Measurements from ENCODE around the gene CAMKK2. TPM values are rescaled to one million over a fixed set of nuclear protein-coding genes. Genes with fewer than 3 reads are reported as not detected.
A peak's percentile ranks its signal among the peaks of the same experiment; 100 is the strongest.

The CAMKK2 gene
- total RNA-seq, 1 experiment from 2014 or later, result 34.0 TPM

DNA sequence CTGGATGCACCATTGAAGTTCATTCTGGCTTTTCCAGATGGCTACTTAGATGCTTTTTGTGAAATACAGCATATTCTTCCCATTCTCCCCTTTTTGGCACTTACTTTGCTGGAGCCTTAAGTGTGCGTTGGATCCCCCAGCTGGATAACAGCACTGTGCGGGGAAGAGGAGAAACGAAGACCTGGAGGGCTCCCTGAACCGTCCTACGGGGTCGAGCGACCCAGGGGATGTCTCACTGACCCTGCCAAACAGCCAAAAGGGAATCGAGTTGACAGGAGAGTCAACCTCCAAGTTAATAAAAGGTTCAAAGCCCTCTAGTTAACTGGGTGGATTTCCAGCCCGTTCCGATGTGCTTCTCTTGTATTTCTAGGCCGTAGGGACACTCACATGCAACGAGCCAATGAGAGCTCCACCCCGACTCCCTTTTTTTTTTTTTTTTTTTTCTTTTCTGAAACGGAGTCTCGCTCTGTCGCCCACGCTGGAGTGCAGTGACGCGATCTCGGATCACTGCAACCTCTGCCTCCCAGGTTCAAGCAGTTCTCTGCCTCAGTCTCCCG is 1.0 kb upstream of the CAMKK2 start:
- Mint-ChIP-seq H3K4me1 (ENCODE audit: low read depth, unreplicated experiment) (no peaks in the 10 kb centered on the region), H3K27ac (ENCODE audit: unreplicated experiment) (no peak overlapping the region), H3K4me3 (ENCODE audit: low read depth, unreplicated experiment) (peak overlapping the region; percentile 88), H3K36me3 (ENCODE audit: insufficient read depth, unreplicated experiment) (peaks cover 26% of the 10 kb centered on the region), H3K27me3 (ENCODE audit: unreplicated experiment) (no peaks in the 10 kb centered on the region), H3K9me3 (ENCODE audit: low read depth, unreplicated experiment) (no peaks in the 10 kb centered on the region)
- BruUV-seq (replicated peaks), result no TSS peak
- intact Hi-C loops (cut with micrococcal nuclease; ENCODE audit: unreplicated experiment), result no loop called here
- CTCF ChIA-PET, result interaction anchor here (0.6 to 0.8 kb wide), 2 partner anchors 19 to 1150 kb away, joined by 6 to 7 read pairs; no protein-coding TSS in a partner anchor
- TF ChIP-seq, protein P1, sequence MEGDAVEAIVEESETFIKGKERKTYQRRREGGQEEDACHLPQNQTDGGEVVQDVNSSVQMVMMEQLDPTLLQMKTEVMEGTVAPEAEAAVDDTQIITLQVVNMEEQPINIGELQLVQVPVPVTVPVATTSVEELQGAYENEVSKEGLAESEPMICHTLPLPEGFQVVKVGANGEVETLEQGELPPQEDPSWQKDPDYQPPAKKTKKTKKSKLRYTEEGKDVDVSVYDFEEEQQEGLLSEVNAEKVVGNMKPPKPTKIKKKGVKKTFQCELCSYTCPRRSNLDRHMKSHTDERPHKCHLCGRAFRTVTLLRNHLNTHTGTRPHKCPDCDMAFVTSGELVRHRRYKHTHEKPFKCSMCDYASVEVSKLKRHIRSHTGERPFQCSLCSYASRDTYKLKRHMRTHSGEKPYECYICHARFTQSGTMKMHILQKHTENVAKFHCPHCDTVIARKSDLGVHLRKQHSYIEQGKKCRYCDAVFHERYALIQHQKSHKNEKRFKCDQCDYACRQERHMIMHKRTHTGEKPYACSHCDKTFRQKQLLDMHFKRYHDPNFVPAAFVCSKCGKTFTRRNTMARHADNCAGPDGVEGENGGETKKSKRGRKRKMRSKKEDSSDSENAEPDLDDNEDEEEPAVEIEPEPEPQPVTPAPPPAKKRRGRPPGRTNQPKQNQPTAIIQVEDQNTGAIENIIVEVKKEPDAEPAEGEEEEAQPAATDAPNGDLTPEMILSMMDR (IDR thresholded peaks at IDR 0.05; ENCODE audit: unreplicated experiment), result no peak
- DNase-seq, result no peak

DNA sequence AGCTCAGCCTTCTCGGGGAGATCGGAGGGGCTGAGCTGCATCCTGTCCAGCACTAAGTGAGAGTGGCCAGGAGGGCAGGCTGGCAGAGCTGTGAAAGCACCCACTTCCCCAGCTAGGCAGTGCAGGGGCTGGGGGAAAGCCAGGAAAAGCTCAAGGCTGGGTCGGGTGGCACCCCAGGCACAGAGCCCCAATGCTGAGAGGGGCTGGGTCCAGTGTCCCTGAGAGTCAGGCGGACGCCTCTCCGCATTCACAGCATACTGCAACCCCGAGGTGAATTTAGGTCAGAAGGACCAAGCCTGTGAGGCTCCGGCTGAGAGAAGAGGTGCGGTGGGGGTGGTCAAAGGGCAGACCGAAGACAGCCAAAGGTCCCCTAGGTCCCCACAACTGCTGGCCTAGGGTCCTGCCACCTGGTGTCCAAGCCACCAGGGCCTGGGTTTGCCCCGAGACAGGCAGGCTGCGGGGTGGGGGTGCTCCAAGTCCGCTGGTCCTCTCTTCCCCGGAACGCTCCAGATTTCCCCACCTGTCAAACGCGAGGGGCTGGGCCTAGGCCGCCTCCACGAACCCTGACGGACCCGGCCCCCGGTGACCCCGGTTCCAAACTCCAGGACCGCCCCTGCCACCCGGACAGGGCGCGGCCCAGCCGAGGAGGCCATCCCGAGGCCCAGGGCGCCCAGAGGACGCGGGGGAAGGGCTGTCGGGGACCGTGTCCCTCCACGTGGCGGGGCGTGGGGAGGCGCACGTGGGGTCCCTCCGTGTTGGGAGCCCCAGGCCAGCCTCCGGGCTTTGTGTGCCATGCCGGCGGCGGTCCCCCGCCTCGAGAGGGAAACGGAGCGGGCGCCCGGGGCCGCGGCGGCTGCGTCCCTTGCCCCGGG is 527 bp downstream of the CAMKK2 start:
- Mint-ChIP-seq H3K4me3 (ENCODE audit: low read depth, unreplicated experiment) (peak overlapping the region; percentile 88), H3K27me3 (ENCODE audit: unreplicated experiment) (no peaks in the 10 kb centered on the region), H3K36me3 (ENCODE audit: insufficient read depth, unreplicated experiment) (peaks cover 26% of the 10 kb centered on the region), H3K27ac (ENCODE audit: unreplicated experiment) (peak overlapping the region; percentile 50), H3K4me1 (ENCODE audit: low read depth, unreplicated experiment) (no peaks in the 10 kb centered on the region), H3K9me3 (ENCODE audit: low read depth, unreplicated experiment) (no peaks in the 10 kb centered on the region)
- BruUV-seq (replicated peaks), result no TSS peak
- DNase-seq, result peak; percentile 43
- TF ChIP-seq, protein P1 (IDR thresholded peaks at IDR 0.05; ENCODE audit: unreplicated experiment), result no peak
- CTCF ChIA-PET, result interaction anchor here (0.6 to 1.5 kb wide), 2 partner anchors 23 to 26 kb away, joined by 3 read pairs; no protein-coding TSS in a partner anchor
- intact Hi-C loops (cut with micrococcal nuclease; ENCODE audit: unreplicated experiment), result no loop called here

DNA sequence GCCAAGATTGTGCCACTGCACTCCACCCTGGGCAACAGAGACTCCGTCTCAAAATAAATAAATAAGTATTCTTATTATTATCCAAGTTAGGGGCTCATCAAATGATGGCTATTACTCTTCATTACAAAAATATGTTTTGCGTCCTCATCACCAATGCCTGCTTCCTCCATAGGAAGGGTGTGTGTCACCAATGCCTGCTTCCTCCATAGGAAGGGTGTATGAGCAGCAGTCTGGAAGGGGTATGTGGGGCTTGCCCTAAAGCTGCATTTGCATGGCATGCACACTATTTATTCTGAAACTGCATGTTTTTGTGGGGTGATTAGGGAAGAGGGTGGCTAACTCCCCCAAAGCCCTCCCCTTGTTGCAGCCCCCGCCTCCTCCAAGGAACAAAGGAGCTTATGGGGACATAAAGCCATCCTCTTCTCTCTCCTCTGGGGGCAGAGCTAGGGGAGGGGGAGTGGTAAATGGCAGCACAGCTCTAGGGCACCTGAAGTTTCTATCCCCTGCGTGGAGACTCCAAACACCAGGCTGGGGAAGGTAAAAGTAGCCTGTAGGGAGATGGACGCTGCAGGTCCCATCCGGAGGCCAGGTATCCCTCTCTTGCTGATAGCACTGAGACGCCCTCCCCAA is 1.3 kb downstream of the CAMKK2 start:
- Mint-ChIP-seq H3K27me3 (ENCODE audit: unreplicated experiment) (no peaks in the 10 kb centered on the region), H3K4me3 (ENCODE audit: low read depth, unreplicated experiment) (peak overlapping the region; percentile 88), H3K36me3 (ENCODE audit: insufficient read depth, unreplicated experiment) (peaks cover 27% of the 10 kb centered on the region), H3K4me1 (ENCODE audit: low read depth, unreplicated experiment) (no peaks in the 10 kb centered on the region), H3K27ac (ENCODE audit: unreplicated experiment) (peak overlapping the region; percentile 50), H3K9me3 (ENCODE audit: low read depth, unreplicated experiment) (no peaks in the 10 kb centered on the region)
- peak; percentile 17 for DNase-seq
- BruUV-seq (replicated peaks), result no TSS peak
- CTCF ChIA-PET, result interaction anchor here (0.6 to 1.5 kb wide), 4 partner anchors 16 to 26 kb away, joined by 3 to 6 read pairs (median 3); no protein-coding TSS in a partner anchor
- intact Hi-C loops (cut with micrococcal nuclease; ENCODE audit: unreplicated experiment), result no loop called here
- TF ChIP-seq, protein P1 (IDR thresholded peaks at IDR 0.05; ENCODE audit: unreplicated experiment), result no peak

DNA sequence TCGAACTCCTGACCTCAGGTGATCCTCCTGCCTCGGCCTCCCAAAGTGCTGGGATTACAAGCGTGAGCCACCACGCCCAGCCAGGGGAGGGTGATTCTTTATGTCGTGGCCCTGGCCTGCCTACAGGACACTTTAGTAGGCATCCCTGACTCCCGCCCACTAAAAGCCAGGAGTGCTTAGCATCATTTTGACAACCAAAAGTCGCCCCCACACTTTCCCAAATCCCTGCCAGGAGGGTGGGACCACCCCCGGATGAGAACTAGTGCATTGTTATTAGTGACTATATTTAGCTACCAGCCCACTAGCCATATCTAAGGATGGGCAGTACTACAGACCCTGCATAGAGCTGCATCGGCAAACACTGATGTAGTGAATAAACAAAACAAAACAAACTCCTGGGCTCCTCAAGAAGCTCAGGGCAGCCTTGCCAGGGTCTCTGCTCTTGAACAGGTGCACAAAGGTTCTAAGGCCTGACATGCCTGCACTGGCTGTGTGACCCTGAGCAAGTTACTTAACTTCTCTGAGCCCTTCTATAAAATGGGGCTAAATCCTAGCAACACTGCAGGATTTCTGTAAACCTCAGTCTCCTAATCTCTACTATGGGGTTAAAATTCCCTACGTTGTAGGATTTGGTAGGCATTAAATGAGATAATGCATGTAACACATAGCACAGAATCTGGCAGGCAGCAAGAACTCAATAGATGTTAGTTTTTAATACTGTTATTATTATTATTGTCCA is 2.2 kb downstream of the CAMKK2 start:
- intact Hi-C loops (cut with micrococcal nuclease; ENCODE audit: unreplicated experiment), result no loop called here
- H3K4me3 Mint-ChIP-seq (ENCODE audit: low read depth, unreplicated experiment), result no peak overlapping the region
- H3K27ac Mint-ChIP-seq (ENCODE audit: unreplicated experiment), result no peak overlapping the region
- CTCF ChIA-PET, result interaction anchor here (0.6 kb wide), 1 partner anchor 202 kb away, joined by 6 read pairs; no protein-coding TSS in a partner anchor
- H3K4me1 Mint-ChIP-seq (ENCODE audit: low read depth, unreplicated experiment), result no peaks in the 10 kb centered on the region
- peaks cover 30% of the 10 kb centered on the region for H3K36me3 Mint-ChIP-seq (ENCODE audit: insufficient read depth, unreplicated experiment)
- TSS peak; percentile 28 for BruUV-seq (replicated peaks)
- no peaks in the 10 kb centered on the region for H3K27me3 Mint-ChIP-seq (ENCODE audit: unreplicated experiment)
- no peak for DNase-seq
- TF ChIP-seq, protein P1 (IDR thresholded peaks at IDR 0.05; ENCODE audit: unreplicated experiment), result no peak
- H3K9me3 Mint-ChIP-seq (ENCODE audit: low read depth, unreplicated experiment), result no peaks in the 10 kb centered on the region
